ACC112 (cell line): ENCODE data around the gene TTBK2.

Experiments used
- H2AFZ ChIP-seq: fragments of 200-600 bp; sonication (generic); one replicate; pipeline ENCODE4 v1.6.0; 2017; ENCODE audit warnings: antibody characterized with exemption, low read length; ENCODE audit not compliant: unreplicated experiment
- H3K27ac ChIP-seq: fragments of 200-600 bp; sonication (generic); 2 replicates; pipeline ENCODE4 v1.5.1; 2014; ENCODE audit warnings: low read depth, mild to moderate bottlenecking, antibody characterized with exemption, low read length, moderate library complexity
- H3K27me3 ChIP-seq: fragments of 200-600 bp; sonication (generic); 2 replicates; pipeline ENCODE4 v1.6.1; 2014; ENCODE audit warnings: mild to moderate bottlenecking, antibody characterized with exemption, low read length, moderate library complexity, mixed read lengths; ENCODE audit not compliant: insufficient read depth
- H3K36me3 ChIP-seq: fragments of 200-600 bp; sonication (generic); 2 replicates; pipeline ENCODE4 v1.6.1; 2016; ENCODE audit warnings: mild to moderate bottlenecking, antibody characterized with exemption, low read length, moderate library complexity, mixed read lengths; ENCODE audit not compliant: insufficient read depth
- H3K4me1 ChIP-seq: fragments of 200-600 bp; sonication (generic); one replicate; pipeline ENCODE4 v1.6.1; 2016; ENCODE audit warnings: low read length, mixed read lengths; ENCODE audit not compliant: insufficient read depth, unreplicated experiment, control insufficient read depth
- H3K4me3 ChIP-seq: fragments of 200-600 bp; sonication (generic); 2 replicates; pipeline ENCODE4 v1.5.1; 2014; ENCODE audit warnings: mild to moderate bottlenecking, low read depth, low read length
- H3K79me2 ChIP-seq: fragments of 200-600 bp; sonication (generic); one replicate; pipeline ENCODE4 v1.6.0; 2016; ENCODE audit warnings: low read length; ENCODE audit not compliant: control insufficient read depth, unreplicated experiment, insufficient read depth

TTBK2 gene

DNA sequence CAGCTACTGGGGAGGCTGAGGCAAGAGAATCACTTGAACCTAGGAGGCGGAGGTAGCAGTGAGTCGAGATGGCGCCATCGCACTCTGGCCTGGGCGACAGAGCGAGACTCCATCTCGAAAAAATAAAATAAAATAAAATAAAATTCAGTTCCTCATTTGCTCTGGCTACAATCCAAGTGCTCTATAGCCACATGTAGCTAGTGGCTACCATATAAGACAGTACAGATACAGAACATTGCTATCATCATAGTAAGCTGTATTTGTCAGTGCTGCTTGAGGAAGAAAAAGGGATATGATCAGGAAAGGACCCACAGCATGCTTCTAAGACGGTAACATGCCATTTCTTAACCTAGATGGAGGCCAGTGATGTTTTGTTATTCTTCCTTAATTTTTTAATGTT, 95.0 kb downstream of the TTBK2 start:
- H3K4me1 ChIP-seq, result no peaks in the 10 kb centered on the region
- H2AFZ ChIP-seq, result no peak overlapping the region
- no peaks in the 10 kb centered on the region for H3K27me3 ChIP-seq
- no peak overlapping the region for H3K27ac ChIP-seq
- no peaks in the 10 kb centered on the region for H3K36me3 ChIP-seq
- no peaks in the 10 kb centered on the region for H3K79me2 ChIP-seq
- no peak overlapping the region for H3K4me3 ChIP-seq

DNA sequence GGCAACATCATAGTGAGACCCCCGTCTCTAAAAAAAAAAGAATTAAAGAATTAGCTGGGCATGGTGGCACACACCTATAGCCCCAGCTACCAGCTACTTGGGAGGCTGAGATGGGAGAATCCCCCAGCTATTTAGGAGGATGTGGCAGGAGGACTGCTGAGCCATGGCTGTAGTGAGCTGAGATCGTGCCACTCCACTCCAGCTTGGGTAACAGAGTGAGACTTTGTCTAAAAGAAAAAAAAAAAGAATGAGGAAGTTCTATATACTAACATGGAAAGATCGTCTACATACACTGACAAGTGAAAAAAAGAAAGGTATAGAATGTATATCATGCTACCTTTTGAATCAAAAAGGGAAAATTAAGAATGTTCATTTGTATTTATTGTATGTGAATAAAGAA, 99.8 kb downstream of the TTBK2 start:
- no peak overlapping the region for H3K4me3 ChIP-seq
- no peaks in the 10 kb centered on the region for H3K79me2 ChIP-seq
- H2AFZ ChIP-seq, result no peak overlapping the region
- no peaks in the 10 kb centered on the region for H3K4me1 ChIP-seq
- H3K36me3 ChIP-seq, result 0 out of 2 replicates have a peak, but pooled peaks cover 3% of the 10 kb centered on the region
- no peak overlapping the region for H3K27ac ChIP-seq
- no peaks in the 10 kb centered on the region for H3K27me3 ChIP-seq

DNA sequence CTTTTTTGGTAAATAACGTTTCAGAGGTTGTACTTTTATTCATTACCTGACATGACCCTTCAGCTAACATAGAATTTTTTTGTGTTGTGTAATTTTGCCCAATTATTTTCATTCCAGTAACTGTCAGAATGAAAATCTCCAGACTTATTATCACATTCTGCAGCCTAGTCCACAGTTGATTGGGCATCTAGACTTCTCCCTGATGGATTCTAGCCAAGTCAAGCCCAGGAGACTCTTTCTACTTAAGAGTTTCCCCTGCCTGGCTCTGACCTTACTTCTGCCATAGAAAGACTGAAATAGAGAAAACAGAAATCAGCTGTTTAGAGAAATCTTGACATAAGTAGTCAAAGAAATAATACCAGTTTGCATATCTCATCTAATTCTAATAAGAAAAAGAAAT, 100.8 kb downstream of the TTBK2 start:
- Histone ChIP-seq H2AFZ (no peak overlapping the region), H3K36me3 (0 out of 2 replicates have a peak, but pooled peaks cover 3% of the 10 kb centered on the region), H3K79me2 (no peaks in the 10 kb centered on the region), H3K27ac (no peak overlapping the region), H3K27me3 (no peaks in the 10 kb centered on the region), H3K4me3 (no peak overlapping the region), H3K4me1 (no peaks in the 10 kb centered on the region)

DNA sequence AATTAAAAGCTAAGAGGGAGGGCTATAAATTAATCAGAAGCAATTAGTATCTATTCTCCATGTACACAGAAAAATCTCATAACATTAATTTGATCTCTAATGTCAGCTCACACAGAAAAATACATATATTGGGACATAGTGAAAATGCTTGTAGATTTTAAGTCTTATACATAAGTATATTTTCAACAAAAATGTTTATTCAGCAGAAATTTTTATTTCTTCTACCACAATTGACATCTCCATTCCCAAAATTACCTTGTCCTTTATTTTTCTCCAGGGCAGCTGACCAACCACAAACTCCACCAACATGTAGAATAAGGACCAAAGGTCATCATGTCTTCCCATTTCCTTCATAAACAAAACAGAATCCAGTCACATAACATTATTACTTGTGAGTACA, 109.1 kb downstream of the TTBK2 start:
- Histone ChIP-seq H3K4me1 (no peaks in the 10 kb centered on the region), H2AFZ (no peak overlapping the region), H3K27me3 (no peaks in the 10 kb centered on the region), H3K27ac (no peak overlapping the region), H3K79me2 (no peaks in the 10 kb centered on the region), H3K4me3 (no peak overlapping the region), H3K36me3 (no peaks in the 10 kb centered on the region)

DNA sequence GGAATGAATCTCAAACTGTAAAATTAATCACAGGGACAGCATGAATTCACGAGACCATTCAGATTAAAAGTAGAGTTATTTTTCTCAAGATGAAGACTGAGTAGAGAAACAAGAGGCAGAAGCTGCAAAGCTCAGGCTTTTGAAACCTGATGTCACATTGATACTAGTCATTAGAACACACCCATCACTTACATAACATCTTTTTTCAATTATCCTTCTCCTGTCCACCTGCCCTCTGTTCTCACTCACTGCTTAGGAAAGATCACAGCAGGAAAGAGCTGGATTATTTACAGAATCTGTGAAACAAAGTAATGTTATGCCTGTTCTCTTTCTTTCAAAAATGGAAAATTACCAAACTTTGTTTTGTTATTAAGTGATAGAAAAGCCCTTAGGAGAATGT, 111.7 kb downstream of the TTBK2 start:
- Histone ChIP-seq H3K4me3 (no peak overlapping the region), H3K36me3 (no peaks in the 10 kb centered on the region), H3K79me2 (no peaks in the 10 kb centered on the region), H3K27me3 (no peaks in the 10 kb centered on the region), H3K4me1 (no peaks in the 10 kb centered on the region), H3K27ac (no peak overlapping the region), H2AFZ (no peak overlapping the region)

DNA sequence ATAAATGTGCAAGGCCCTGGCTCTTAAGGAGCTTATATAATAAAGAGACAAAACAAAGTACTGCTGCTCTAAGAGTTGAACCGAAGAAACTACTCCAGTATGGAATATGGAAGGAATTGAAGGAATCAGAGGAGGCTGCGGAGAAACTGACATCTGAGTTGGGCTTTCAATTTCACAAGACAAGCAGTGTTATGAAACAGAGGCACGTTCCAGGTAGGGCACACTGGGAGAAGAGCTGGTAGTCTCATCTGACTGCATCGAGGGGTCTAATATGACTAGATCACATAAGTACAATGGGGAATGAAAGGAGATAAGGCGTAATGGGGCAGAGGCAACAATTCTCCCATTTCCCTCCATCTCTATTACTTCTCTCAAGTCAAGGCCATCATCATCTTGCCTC, 115.3 kb downstream of the TTBK2 start:
- Histone ChIP-seq H3K27me3 (no peaks in the 10 kb centered on the region), H3K36me3 (no peaks in the 10 kb centered on the region)

DNA sequence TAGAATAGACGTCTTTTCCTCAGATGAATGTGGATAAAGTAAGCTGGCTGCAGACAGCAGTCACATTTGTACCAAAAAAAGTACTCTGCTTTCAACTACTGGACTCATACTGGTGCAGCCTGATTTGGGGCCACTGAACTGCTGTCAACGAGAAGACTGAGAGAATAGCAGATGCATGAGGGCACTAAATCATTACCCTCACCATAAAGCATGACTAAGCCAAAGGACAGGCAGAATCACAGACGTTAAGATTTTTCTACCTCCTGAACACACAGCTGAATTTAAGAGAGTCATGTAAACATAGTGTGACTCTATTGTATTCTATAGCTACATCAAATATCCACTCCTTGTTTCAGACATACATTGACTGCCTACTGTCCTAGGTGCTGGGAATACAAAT, 115.8 kb downstream of the TTBK2 start:
- H3K4me1 ChIP-seq, result no peaks in the 10 kb centered on the region
- H2AFZ ChIP-seq, result no peak overlapping the region
- no peak overlapping the region for H3K4me3 ChIP-seq
- H3K36me3 ChIP-seq, result no peaks in the 10 kb centered on the region
- no peaks in the 10 kb centered on the region for H3K27me3 ChIP-seq
- no peak overlapping the region for H3K27ac ChIP-seq
- no peaks in the 10 kb centered on the region for H3K79me2 ChIP-seq

More for the DNA sequence above, 115.3 kb downstream of the TTBK2 start:
- H3K4me1 ChIP-seq, result no peaks in the 10 kb centered on the region
- no peak overlapping the region for H3K4me3 ChIP-seq
- no peak overlapping the region for H3K27ac ChIP-seq
- H2AFZ ChIP-seq, result no peak overlapping the region
- no peaks in the 10 kb centered on the region for H3K79me2 ChIP-seq

DNA sequence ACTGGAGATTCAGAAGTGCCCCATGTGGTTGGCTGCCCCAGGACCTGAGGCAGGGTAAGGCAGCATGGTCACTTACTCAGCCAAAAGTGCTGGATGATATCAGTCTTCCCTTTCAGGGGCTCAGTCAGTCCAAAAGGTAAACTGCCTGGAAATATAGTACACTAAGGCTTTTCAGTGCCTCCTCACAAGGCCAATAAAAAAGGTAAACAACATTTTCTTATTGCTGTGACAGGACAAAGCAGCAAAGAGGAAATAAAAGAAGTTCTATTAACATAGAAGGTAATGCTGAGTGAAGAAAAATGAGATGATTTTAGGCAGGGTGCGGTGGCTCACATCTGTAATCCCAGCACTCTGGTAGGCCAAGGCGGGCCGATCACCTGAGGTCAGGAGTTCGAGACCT, 117.1 kb downstream of the TTBK2 start:
- Histone ChIP-seq H2AFZ (no peak overlapping the region), H3K79me2 (no peaks in the 10 kb centered on the region), H3K27me3 (no peaks in the 10 kb centered on the region), H3K36me3 (no peaks in the 10 kb centered on the region), H3K4me3 (no peak overlapping the region), H3K4me1 (no peaks in the 10 kb centered on the region), H3K27ac (no peak overlapping the region)

DNA sequence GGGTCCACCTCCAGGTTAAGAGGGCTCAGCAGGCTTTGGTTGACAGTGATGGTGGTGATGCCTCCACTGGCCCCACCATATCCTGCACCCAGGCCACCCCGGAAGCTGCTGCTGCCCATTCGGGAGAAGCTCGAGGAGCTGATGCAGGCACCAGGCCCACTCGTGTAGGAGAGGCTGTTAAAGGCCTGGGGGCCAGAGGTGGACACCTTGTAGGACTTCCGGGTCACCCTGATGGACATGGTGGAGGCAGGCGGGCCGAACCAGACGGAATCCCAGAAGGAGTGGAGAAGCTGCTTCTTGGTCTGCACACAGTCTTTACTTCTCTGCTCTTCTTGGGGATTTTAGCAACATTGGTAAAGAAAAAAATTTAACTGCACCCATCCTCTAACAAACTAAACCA, 118.4 kb downstream of the TTBK2 start:
- no peak overlapping the region for H2AFZ ChIP-seq
- no peaks in the 10 kb centered on the region for H3K79me2 ChIP-seq
- H3K27me3 ChIP-seq, result no peaks in the 10 kb centered on the region
- peaks cover 2% of the 10 kb centered on the region for H3K4me1 ChIP-seq
- no peak overlapping the region for H3K4me3 ChIP-seq
- no peaks in the 10 kb centered on the region for H3K36me3 ChIP-seq
- no peak overlapping the region for H3K27ac ChIP-seq

DNA sequence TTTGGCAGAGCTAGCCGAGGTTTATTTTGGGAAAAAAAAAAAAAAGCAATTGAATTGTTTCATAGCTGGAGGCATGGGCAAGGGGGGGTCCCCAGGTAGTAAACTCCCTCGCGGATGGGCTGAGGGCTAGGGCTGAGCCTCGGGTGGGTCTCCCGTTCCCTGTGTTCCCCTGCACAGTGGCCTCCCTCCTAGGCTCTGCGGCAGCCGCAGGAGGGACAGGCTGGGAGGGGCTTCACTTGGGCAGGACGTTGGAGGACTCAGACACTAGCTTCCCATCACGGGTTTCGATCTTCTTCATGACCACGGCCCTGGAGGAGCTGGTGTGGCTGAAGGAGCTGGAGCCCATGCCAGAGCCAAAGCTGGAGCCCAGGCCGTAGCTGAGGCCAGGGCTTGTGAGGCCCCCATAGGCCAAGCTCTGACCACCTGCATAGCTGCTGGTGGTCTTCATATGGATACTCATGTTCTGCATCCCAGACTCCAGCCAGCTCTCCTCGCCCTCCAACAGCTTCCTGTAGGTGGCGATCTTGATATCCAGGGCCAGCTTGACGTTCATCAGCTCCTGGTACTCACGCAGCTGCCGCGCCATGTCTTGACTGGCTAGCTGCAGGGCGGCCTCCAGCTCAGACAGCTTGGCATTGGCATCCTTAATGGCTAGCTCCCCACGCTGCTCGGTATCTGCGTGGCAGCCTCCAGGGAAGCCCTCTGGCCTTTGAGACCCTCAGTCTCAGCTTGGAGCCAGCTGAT, 119.7 kb downstream of the TTBK2 start:
- H2AFZ ChIP-seq, result no peak overlapping the region
- peaks cover 11% of the 10 kb centered on the region for H3K4me1 ChIP-seq
- H3K27ac ChIP-seq, result no peak overlapping the region
- H3K27me3 ChIP-seq, result no peaks in the 10 kb centered on the region
- no peaks in the 10 kb centered on the region for H3K36me3 ChIP-seq
- H3K4me3 ChIP-seq, result no peak overlapping the region
- H3K79me2 ChIP-seq, result no peaks in the 10 kb centered on the region

DNA sequence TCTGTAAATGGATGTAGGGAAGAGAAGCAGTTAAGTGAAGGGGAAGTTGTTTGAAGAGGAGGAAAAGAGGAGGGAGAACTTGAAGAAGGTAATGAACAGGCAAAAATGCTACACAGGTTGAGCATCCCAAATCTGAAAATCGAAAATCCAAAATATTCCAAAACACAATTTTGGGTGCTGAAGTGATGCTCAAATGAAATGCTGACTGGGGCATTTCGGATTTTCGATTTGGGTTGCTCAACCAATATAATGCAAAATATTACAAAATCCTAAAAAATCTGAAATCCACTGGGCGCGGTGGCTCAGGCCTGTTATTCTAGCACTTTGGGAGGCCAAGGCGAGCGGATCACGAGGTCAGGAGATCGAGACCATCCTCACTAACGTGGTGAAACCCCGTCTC, 121.8 kb downstream of the TTBK2 start:
- no peaks in the 10 kb centered on the region for H3K27me3 ChIP-seq
- H3K79me2 ChIP-seq, result no peaks in the 10 kb centered on the region
- no peak overlapping the region for H2AFZ ChIP-seq
- H3K27ac ChIP-seq, result no peak overlapping the region
- peaks cover 11% of the 10 kb centered on the region for H3K4me1 ChIP-seq
- H3K4me3 ChIP-seq, result no peak overlapping the region
- no peaks in the 10 kb centered on the region for H3K36me3 ChIP-seq
